H7 (cell line): ENCODE measurements around the gene SRGN. TPM values are rescaled to one million over a fixed set of nuclear protein-coding genes. Genes with fewer than 3 reads are reported as not detected.
"Not testable (repeated sequence)": the region's sequence is repeated elsewhere in the genome, so short reads cannot be mapped to it uniquely, and the experiment has no call there.

Experiments used
- DNase-seq: peaks from one replicate; pipeline ENCODE4 v3.0.0; 2012
- H3K27me3 ChIP-seq: 2 replicates; pipeline ENCODE4 v1.6.0; 2011; ENCODE audit warnings: mild to moderate bottlenecking, low read length; ENCODE audit not compliant: control insufficient read depth, insufficient read depth
- H3K36me3 ChIP-seq: replicated peaks from 2 replicates; pipeline ENCODE4 v1.5.1; 2011; ENCODE audit warnings: low read length; ENCODE audit not compliant: control insufficient read depth, insufficient read depth
- H3K4me3 ChIP-seq: 2 replicates; pipeline ENCODE4 v1.5.1; 2011; ENCODE audit warnings: low read depth, mild to moderate bottlenecking, control low read depth, low read length, moderate library complexity; ENCODE audit not compliant: insufficient read depth
- total RNA-seq: library from RNA; depleted of rRNA; stranded (reverse); fragments of >200 nt; shearing (Covaris generic); gene quantifications from 2 replicates; pipeline ENCODE4 v1.2.3, GENCODE V29; 2014; rRNA removed

Gene SRGN
- not detected in 2 replicates for total RNA-seq

GRCh38 chr10:69087590-69088470 lies at the start of gene SRGN:
Gene SRGN, plus strand, starts transcription at chr10:69088103. Its CDS starts 55 bp downstream, at chr10:69088158.
- Histone ChIP-seq H3K4me3 (no peak within 1 kb of the TSS), H3K36me3 (no peaks in the 10 kb centered on the region), H3K27me3 (no peaks in the 10 kb centered on the region)
- no peak for DNase-seq

- not testable (repeated sequence) for H3K36me3 ChIP-seq, H3K27me3 ChIP-seq, H3K4me3 ChIP-seq, DNase-seq
Observed at GRCh38 chr10:69040904-69041303, 47.0 kb upstream of the SRGN start.

GRCh38 chr10:69042417-69042816 lies 45.5 kb upstream of the SRGN start:
- no peaks in the 10 kb centered on the region for H3K27me3 ChIP-seq
- DNase-seq, result no peak

GRCh38 chr10:69042838-69043237 lies 45.1 kb upstream of the SRGN start:
- Histone ChIP-seq H3K36me3 (no peaks in the 10 kb centered on the region), H3K27me3 (no peaks in the 10 kb centered on the region), H3K4me3 (no peak overlapping the region)
- no peak for DNase-seq

More at GRCh38 chr10:69042417-69042816, 45.5 kb upstream of the SRGN start:
- H3K36me3 ChIP-seq, result no peaks in the 10 kb centered on the region
- no peak overlapping the region for H3K4me3 ChIP-seq

GRCh38 chr10:69043931-69044531 lies 43.9 kb upstream of the SRGN start:
- H3K36me3 ChIP-seq, result no peaks in the 10 kb centered on the region
- no peak overlapping the region for H3K4me3 ChIP-seq
- DNase-seq, result no peak
- H3K27me3 ChIP-seq, result no peaks in the 10 kb centered on the region

GRCh38 chr10:69044546-69044945 lies 43.4 kb upstream of the SRGN start:
- no peaks in the 10 kb centered on the region for H3K36me3 ChIP-seq
- no peak for DNase-seq
- no peak overlapping the region for H3K4me3 ChIP-seq
- H3K27me3 ChIP-seq, result no peaks in the 10 kb centered on the region

GRCh38 chr10:69045441-69046300 lies 42.2 kb upstream of the SRGN start:
- DNase-seq, result no peak
- H3K36me3 ChIP-seq, result no peaks in the 10 kb centered on the region
- H3K27me3 ChIP-seq, result no peaks in the 10 kb centered on the region
- H3K4me3 ChIP-seq, result no peak overlapping the region

- no peaks in the 10 kb centered on the region for H3K36me3 ChIP-seq
- no peak for DNase-seq
Observed at GRCh38 chr10:69047111-69047832, 40.6 kb upstream of the SRGN start.

GRCh38 chr10:69048103-69048502 lies 39.8 kb upstream of the SRGN start:
- Histone ChIP-seq H3K4me3 (no peak overlapping the region), H3K27me3 (no peaks in the 10 kb centered on the region), H3K36me3 (no peaks in the 10 kb centered on the region)
- no peak for DNase-seq

More at GRCh38 chr10:69047111-69047832, 40.6 kb upstream of the SRGN start:
- Histone ChIP-seq H3K27me3 (no peaks in the 10 kb centered on the region), H3K4me3 (no peak overlapping the region)

GRCh38 chr10:69049566-69049961 lies 38.3 kb upstream of the SRGN start:
- no peaks in the 10 kb centered on the region for H3K36me3 ChIP-seq
- no peak for DNase-seq
- H3K27me3 ChIP-seq, result no peaks in the 10 kb centered on the region
- H3K4me3 ChIP-seq, result no peak overlapping the region

GRCh38 chr10:69051303-69051702 lies 36.6 kb upstream of the SRGN start:
- Histone ChIP-seq H3K36me3 (no peaks in the 10 kb centered on the region), H3K27me3 (no peaks in the 10 kb centered on the region), H3K4me3 (no peak overlapping the region)
- DNase-seq, result no peak

- peak; percentile 48 for DNase-seq
- Histone ChIP-seq H3K27me3 (no peaks in the 10 kb centered on the region), H3K4me3 (no peak overlapping the region), H3K36me3 (no peaks in the 10 kb centered on the region)
Observed at GRCh38 chr10:69051710-69052487, 36.0 kb upstream of the SRGN start.

GRCh38 chr10:69052736-69053135 lies 35.2 kb upstream of the SRGN start:
- no peak for DNase-seq
- Histone ChIP-seq H3K27me3 (no peaks in the 10 kb centered on the region), H3K36me3 (no peaks in the 10 kb centered on the region), H3K4me3 (no peak overlapping the region)
